HepG2 (cell line): ENCODE data around the gene ARHGAP33.

Source experiments
- EZH2 ChIP-seq: conservative IDR thresholded peaks from 2 replicates; pipeline ENCODE4 v1.6.1; 2012; ENCODE audit warnings: mild to moderate bottlenecking, low read depth, low read length, moderate library complexity
- MAFF ChIP-seq: IDR thresholded peaks from 2 replicates; pipeline ENCODE4 v1.6.1; 2011; ENCODE audit warnings: low read depth, low read length, improper control_type of control experiment
- MYNN ChIP-seq: sonication (generic); formaldehyde crosslinking; IDR thresholded peaks from 2 replicates; pipeline ENCODE4 v1.4.0; 2020; ENCODE audit warnings: mild to moderate bottlenecking, low read depth, missing genetic modification reagents
- POLR2A ChIP-seq, 2 experiments: IDR thresholded peaks; 2 replicates each; pipeline ENCODE4 v1.6.1; 2011; ENCODE audit warnings: low read depth in 2 of 2, low read length in 2 of 2, mild to moderate bottlenecking in 1 of 2, moderate library complexity in 1 of 2; ENCODE audit not compliant: insufficient read depth in 1 of 2
- RFX1 ChIP-seq: fragments of 450-650 bp; IDR thresholded peaks from 2 replicates; pipeline ENCODE4 v1.6.1; 2017
- RNF2 ChIP-seq: fragments of 450-650 bp; conservative IDR thresholded peaks from 2 replicates; pipeline ENCODE4 v1.6.1; 2016; ENCODE audit warnings: low read depth
- ZNF562 ChIP-seq: sonication (generic); formaldehyde crosslinking; IDR thresholded peaks from 2 replicates; pipeline ENCODE4 v1.8.0; 2022; ENCODE audit warnings: missing genetic modification reagents, borderline replicate concordance
- ZNF563 ChIP-seq: sonication (generic); formaldehyde crosslinking; IDR thresholded peaks from 2 replicates; pipeline ENCODE4 v1.8.0; 2022; ENCODE audit warnings: mild to moderate bottlenecking, moderate library complexity, missing genetic modification reagents
- ZNF839 ChIP-seq: sonication (generic); formaldehyde crosslinking; IDR thresholded peaks from 2 replicates; pipeline ENCODE4 v1.4.0; 2020; ENCODE audit warnings: missing genetic modification reagents, mild to moderate bottlenecking, borderline replicate concordance
- TF ChIP-seq, protein P1 (sequence below): sonication (generic); formaldehyde crosslinking; IDR thresholded peaks from 2 replicates; pipeline ENCODE4 v1.8.1; 2023; ENCODE audit warnings: missing genetic modification reagents, inconsistent platforms, borderline replicate concordance
- TF ChIP-seq, protein P2 (sequence below): IDR thresholded peaks from 2 replicates; pipeline ENCODE4 v1.6.1; 2012; ENCODE audit warnings: inconsistent platforms
- TF ChIP-seq, protein P3 (sequence below): sonication (generic); formaldehyde crosslinking; IDR thresholded peaks from 2 replicates; pipeline ENCODE4 v1.5.0; 2020; ENCODE audit warnings: mild to moderate bottlenecking, missing genetic modification reagents, moderate library complexity

DNA sequence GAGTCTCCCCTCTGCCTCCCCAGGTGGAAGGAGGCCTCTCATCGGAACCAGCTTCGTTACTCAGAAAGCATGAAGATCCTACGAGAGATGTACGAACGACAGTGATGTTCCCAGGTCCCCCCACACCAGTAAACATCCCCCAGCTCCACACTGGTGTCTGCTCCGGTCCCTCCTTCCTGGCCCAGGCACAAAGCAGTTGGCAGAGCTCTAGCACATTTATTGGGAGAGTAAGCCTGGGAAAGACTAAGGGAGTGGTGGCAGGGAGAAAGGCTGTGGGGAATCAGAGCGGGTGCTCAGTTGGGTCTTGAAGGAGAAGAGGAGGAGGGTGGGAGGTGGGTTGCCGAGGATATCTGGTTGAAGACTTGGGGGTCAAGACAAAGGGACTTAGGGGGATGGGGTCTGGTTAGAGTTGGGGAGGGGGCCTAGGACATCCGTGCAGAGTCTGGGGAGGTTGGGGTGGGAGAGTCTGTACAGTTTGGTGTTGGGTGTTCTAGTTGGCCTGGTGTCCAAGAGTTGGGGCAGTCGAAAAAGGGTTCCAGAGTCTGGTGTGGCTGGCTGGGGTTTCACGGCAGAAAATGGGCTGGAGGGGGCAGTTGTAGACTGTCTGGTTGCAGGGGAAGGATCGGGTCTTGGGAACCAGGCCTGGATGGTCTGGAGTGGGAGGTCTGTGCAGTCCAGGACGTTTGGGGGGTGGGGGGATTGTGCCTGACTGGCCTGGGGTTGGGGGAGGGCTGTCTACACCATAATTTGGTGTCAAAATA lies 20.8 kb upstream of the ARHGAP33 start:
- TF ChIP-seq ZNF563 (CRISPR knock-in tag), result no peak
- no peak for TF ChIP-seq POLR2A (IDR thresholded peaks at IDR 0.05; ENCODE audit: insufficient read depth in 1 of 2, low read depth in 2 of 2, low read length in 2 of 2)
- TF ChIP-seq, protein P1, sequence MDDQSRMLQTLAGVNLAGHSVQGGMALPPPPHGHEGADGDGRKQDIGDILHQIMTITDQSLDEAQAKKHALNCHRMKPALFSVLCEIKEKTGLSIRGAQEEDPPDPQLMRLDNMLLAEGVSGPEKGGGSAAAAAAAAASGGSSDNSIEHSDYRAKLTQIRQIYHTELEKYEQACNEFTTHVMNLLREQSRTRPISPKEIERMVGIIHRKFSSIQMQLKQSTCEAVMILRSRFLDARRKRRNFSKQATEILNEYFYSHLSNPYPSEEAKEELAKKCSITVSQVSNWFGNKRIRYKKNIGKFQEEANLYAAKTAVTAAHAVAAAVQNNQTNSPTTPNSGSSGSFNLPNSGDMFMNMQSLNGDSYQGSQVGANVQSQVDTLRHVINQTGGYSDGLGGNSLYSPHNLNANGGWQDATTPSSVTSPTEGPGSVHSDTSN (CRISPR knock-in tag), result no peak
- TF ChIP-seq ZNF562 (CRISPR knock-in tag), result no peak
- TF ChIP-seq EZH2, result no peak
- TF ChIP-seq RFX1, result no peak
- no peak for TF ChIP-seq ZNF839 (CRISPR knock-in tag)
- TF ChIP-seq, protein P2, sequence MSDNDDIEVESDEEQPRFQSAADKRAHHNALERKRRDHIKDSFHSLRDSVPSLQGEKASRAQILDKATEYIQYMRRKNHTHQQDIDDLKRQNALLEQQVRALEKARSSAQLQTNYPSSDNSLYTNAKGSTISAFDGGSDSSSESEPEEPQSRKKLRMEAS, result no peak
- no peak for TF ChIP-seq MYNN (CRISPR knock-in tag)
- TF ChIP-seq, protein P3, sequence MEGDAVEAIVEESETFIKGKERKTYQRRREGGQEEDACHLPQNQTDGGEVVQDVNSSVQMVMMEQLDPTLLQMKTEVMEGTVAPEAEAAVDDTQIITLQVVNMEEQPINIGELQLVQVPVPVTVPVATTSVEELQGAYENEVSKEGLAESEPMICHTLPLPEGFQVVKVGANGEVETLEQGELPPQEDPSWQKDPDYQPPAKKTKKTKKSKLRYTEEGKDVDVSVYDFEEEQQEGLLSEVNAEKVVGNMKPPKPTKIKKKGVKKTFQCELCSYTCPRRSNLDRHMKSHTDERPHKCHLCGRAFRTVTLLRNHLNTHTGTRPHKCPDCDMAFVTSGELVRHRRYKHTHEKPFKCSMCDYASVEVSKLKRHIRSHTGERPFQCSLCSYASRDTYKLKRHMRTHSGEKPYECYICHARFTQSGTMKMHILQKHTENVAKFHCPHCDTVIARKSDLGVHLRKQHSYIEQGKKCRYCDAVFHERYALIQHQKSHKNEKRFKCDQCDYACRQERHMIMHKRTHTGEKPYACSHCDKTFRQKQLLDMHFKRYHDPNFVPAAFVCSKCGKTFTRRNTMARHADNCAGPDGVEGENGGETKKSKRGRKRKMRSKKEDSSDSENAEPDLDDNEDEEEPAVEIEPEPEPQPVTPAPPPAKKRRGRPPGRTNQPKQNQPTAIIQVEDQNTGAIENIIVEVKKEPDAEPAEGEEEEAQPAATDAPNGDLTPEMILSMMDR (CRISPR knock-in tag), result no peak
- TF ChIP-seq MAFF, result no peak
- no peak for TF ChIP-seq RNF2
